Tibial nerve (tissue), 4 donors: Measurements from ENCODE around the gene C12orf57. TPM values are rescaled to one million over a fixed set of nuclear protein-coding genes. Genes with fewer than 3 reads are reported as not detected.

ENCODE experiments used
- DNase-seq, 2 donors: peaks; one replicate each; pipeline ENCODE4 v3.0.0-alpha.2; 2019; ENCODE audit warnings: low spot score in 2 of 2
- H3K27ac ChIP-seq, 4 donors: fragments of 200-600 bp; sonication (generic) in 3 of 4; one replicate each; pipeline ENCODE4 v1.5.1; 2017 to 2019; ENCODE audit warnings: mild to moderate bottlenecking in 1 of 4
- H3K27me3 ChIP-seq, 2 donors: fragments of 200-600 bp; sonication (generic) in 1 of 2; one replicate each; pipeline versions ENCODE4 v1.5.1 to v1.6.0; 2017 to 2019
- H3K36me3 ChIP-seq, 3 donors: fragments of 200-600 bp; sonication (generic); one replicate each; pipeline ENCODE4 v1.5.1; 2018 to 2019
- H3K4me1 ChIP-seq, 4 donors: fragments of 200-600 bp; sonication (generic) in 3 of 4; one replicate each; pipeline ENCODE4 v1.5.1; 2017 to 2019
- H3K4me3 ChIP-seq, 4 donors: fragments of 200-600 bp; sonication (generic) in 3 of 4; one replicate each; pipeline ENCODE4 v1.5.1; 2017 to 2019; ENCODE audit warnings: mild to moderate bottlenecking in 1 of 4, moderate library complexity in 1 of 4
- H3K9me3 ChIP-seq, 4 donors: fragments of 200-600 bp; sonication (generic) in 3 of 4; one replicate each; pipeline ENCODE4 v1.5.1; 2017 to 2019
- EP300 ChIP-seq, 2 donors: sonication (generic); formaldehyde crosslinking; IDR thresholded peaks; one replicate each; pipeline ENCODE4 v1.6.1; 2017; ENCODE audit warnings: antibody characterized with exemption in 2 of 2, mild to moderate bottlenecking in 1 of 2
- POLR2A ChIP-seq, 2 donors: fragments of 450-650 bp; IDR thresholded peaks; one replicate each; pipeline ENCODE4 v1.6.1; 2017; ENCODE audit warnings: antibody characterized with exemption in 2 of 2, mild to moderate bottlenecking in 2 of 2, moderate library complexity in 2 of 2
- WGBS, 2 donors: methylation state at CpG; one replicate each; pipeline ENCODE4 v1.1.5; 2018; 5-methylcytosine and 5-hydroxymethylcytosine counted together
- total RNA-seq, 4 donors: library from RNA; depleted of rRNA; stranded (reverse); fragments of >200 nt; gene quantifications; one replicate each; pipeline ENCODE4 v1.1.0, GENCODE V29; 2016
- TF ChIP-seq, protein P1 (sequence below), 5 experiments: fragments of 200-600 bp in 3 of 5; fragments of 450-650 bp in 2 of 5; sonication (generic) in 3 of 5; IDR thresholded peaks; one replicate each; pipeline ENCODE4 v1.5.1; 2016 to 2019; ENCODE audit warnings: antibody characterized with exemption in 5 of 5, mild to moderate bottlenecking in 3 of 5, moderate library complexity in 2 of 5

The C12orf57 gene
- total RNA-seq, 4 donors from 2014 or later = 569 to 764 (median 665) TPM

DNA sequence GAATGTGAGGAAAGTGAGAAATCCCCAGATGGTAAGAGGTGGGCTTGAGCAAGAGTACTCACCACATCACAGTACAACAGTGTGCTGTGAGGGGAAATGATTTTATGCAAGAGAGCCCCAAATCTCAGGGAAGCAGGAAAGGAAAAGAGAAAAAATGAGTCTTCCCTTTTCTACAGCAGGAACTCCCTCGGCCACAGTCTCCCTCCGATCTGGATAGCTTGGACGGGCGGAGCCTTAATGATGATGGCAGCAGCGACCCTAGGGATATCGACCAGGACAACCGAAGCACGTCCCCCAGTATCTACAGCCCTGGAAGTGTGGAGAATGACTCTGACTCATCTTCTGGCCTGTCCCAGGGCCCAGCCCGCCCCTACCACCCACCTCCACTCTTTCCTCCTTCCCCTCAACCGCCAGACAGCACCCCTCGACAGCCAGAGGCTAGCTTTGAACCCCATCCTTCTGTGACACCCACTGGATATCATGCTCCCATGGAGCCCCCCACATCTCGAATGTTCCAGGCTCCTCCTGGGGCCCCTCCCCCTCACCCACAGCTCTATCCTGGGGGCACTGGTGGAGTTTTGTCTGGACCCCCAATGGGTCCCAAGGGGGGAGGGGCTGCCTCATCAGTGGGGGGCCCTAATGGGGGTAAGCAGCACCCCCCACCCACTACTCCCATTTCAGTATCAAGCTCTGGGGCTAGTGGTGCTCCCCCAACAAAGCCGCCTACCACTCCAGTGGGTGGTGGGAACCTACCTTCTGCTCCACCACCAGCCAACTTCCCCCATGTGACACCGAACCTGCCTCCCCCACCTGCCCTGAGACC lies 8.2 kb upstream of the C12orf57 start:
- no peaks in the 10 kb centered on the region for H3K27me3 ChIP-seq
- TF ChIP-seq EP300 (IDR thresholded peaks at IDR 0.05) (no peak), POLR2A (IDR thresholded peaks at IDR 0.05) (no peak)
- H3K4me1 ChIP-seq = peaks cover 0 to 83% (median 35%) of the 10 kb centered on the region in 4 donors
- H3K36me3 ChIP-seq = peaks cover 0 to 49% (median 5%) of the 10 kb centered on the region in 3 donors
- no peak for DNase-seq
- 40 to 47% methylated on average over 14 of the region's 14 CpGs for WGBS, 2 donors
- H3K9me3 ChIP-seq = no peaks in the 10 kb centered on the region
- H3K4me3 ChIP-seq = no peak overlapping the region
- H3K27ac ChIP-seq = peak overlapping the region in 3 of 4 donors; percentile 22 to 74 (median 65)

DNA sequence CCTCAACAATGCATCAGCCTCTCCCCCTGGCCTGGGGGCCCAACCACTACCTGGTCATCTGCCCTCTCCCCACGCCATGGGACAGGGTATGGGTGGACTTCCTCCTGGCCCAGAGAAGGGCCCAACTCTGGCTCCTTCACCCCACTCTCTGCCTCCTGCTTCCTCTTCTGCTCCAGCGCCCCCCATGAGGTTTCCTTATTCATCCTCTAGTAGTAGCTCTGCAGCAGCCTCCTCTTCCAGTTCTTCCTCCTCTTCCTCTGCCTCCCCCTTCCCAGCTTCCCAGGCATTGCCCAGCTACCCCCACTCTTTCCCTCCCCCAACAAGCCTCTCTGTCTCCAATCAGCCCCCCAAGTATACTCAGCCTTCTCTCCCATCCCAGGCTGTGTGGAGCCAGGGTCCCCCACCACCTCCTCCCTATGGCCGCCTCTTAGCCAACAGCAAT lies 7.6 kb upstream of the C12orf57 start:
- H3K9me3 ChIP-seq = no peaks in the 10 kb centered on the region
- peak overlapping the region in 2 of 4 donors; percentile 74 to 91 for H3K27ac ChIP-seq
- H3K36me3 ChIP-seq = peaks cover 0 to 55% (median 5%) of the 10 kb centered on the region in 3 donors
- no peaks in the 10 kb centered on the region for H3K27me3 ChIP-seq
- DNase-seq = no peak
- WGBS, 2 donors = 76 to 88% methylated on average over 3 of the region's 3 CpGs
- H3K4me1 ChIP-seq = peaks cover 0 to 78% (median 32%) of the 10 kb centered on the region in 4 donors
- no peak overlapping the region for H3K4me3 ChIP-seq
- TF ChIP-seq, protein P1, sequence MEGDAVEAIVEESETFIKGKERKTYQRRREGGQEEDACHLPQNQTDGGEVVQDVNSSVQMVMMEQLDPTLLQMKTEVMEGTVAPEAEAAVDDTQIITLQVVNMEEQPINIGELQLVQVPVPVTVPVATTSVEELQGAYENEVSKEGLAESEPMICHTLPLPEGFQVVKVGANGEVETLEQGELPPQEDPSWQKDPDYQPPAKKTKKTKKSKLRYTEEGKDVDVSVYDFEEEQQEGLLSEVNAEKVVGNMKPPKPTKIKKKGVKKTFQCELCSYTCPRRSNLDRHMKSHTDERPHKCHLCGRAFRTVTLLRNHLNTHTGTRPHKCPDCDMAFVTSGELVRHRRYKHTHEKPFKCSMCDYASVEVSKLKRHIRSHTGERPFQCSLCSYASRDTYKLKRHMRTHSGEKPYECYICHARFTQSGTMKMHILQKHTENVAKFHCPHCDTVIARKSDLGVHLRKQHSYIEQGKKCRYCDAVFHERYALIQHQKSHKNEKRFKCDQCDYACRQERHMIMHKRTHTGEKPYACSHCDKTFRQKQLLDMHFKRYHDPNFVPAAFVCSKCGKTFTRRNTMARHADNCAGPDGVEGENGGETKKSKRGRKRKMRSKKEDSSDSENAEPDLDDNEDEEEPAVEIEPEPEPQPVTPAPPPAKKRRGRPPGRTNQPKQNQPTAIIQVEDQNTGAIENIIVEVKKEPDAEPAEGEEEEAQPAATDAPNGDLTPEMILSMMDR (IDR thresholded peaks at IDR 0.05) = no peak
- TF ChIP-seq POLR2A (IDR thresholded peaks at IDR 0.05) (no peak), EP300 (IDR thresholded peaks at IDR 0.05) (no peak)

DNA sequence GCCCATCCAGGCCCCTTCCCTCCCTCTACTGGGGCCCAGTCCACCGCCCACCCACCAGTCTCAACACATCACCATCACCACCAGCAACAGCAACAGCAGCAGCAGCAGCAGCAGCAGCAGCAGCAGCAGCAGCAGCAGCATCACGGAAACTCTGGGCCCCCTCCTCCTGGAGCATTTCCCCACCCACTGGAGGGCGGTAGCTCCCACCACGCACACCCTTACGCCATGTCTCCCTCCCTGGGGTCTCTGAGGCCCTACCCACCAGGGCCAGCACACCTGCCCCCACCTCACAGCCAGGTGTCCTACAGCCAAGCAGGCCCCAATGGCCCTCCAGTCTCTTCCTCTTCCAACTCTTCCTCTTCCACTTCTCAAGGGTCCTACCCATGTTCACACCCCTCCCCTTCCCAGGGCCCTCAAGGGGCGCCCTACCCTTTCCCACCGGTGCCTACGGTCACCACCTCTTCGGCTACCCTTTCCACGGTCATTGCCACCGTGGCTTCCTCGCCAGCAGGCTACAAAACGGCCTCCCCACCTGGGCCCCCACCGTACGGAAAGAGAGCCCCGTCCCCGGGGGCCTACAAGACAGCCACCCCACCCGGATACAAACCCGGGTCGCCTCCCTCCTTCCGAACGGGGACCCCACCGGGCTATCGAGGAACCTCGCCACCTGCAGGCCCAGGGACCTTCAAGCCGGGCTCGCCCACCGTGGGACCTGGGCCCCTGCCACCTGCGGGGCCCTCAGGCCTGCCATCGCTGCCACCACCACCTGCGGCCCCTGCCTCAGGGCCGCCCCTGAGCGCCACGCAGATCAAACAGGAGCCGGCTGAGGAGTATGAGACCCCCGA lies 7.0 kb upstream of the C12orf57 start:
- TF ChIP-seq, protein P1 (IDR thresholded peaks at IDR 0.05) = no peak
- TF ChIP-seq EP300 (IDR thresholded peaks at IDR 0.05) = peak in 1 of 2 donors; percentile 52
- Histone ChIP-seq H3K9me3 (no peaks in the 10 kb centered on the region), H3K4me3 (peak overlapping the region; percentile 60 to 80 (median 62)), H3K27ac (peak overlapping the region; percentile 91 to 96 (median 92)), H3K4me1 (peaks cover 0 to 78% (median 30%) of the 10 kb centered on the region in 4 donors), H3K27me3 (no peaks in the 10 kb centered on the region), H3K36me3 (peaks cover 0 to 62% (median 9%) of the 10 kb centered on the region in 3 donors)
- WGBS, 2 donors = 28 to 38% methylated on average over 20 to 31 of the region's 36 CpGs
- DNase-seq = no peak

DNA sequence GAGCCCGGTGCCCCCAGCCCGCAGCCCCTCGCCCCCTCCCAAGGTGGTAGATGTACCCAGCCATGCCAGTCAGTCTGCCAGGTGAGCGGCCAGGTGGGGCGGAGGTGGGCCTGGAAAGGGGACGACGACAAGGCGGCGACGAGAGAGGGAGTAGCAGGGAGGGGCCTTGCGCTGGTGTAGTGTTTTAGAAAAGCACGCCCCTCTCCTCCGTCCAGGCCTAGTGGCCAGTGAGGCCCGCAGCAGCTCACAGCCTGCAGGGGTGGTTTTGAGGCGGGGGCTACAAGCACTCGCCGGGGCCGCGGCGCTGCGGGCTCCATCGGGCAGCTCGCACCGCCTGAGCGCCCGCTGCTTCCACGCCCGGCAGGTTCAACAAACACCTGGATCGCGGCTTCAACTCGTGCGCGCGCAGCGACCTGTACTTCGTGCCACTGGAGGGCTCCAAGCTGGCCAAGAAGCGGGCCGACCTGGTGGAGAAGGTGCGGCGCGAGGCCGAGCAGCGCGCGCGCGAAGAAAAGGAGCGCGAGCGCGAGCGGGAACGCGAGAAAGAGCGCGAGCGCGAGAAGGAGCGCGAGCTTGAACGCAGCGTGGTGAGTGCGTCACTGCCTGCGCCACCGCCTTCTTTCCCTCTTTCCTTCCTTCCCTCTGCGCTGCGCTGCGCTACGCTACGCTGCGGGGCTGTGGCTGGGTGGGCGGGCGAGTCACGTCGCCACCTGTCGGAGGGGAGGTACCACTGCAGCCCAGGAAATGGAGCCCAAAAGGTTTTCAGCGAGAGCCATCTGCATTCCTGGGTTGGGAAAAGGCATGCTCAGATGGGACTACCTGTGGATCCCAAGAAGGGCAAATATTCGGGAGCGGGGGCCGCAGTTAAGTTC lies 6.1 kb upstream of the C12orf57 start:
- Histone ChIP-seq H3K4me1 (peaks cover 0 to 74% (median 27%) of the 10 kb centered on the region in 4 donors), H3K9me3 (no peaks in the 10 kb centered on the region), H3K4me3 (peak overlapping the region; percentile 60 to 80 (median 62)), H3K27me3 (no peaks in the 10 kb centered on the region), H3K27ac (peak overlapping the region; percentile 91 to 96 (median 92)), H3K36me3 (peaks cover 0 to 64% (median 9%) of the 10 kb centered on the region in 3 donors)
- DNase-seq = peak; percentile 78 to 80
- TF ChIP-seq POLR2A (IDR thresholded peaks at IDR 0.05) = peak; percentile 44 to 91
- TF ChIP-seq, protein P1 (IDR thresholded peaks at IDR 0.05) = peak; percentile 95 to 98 (median 97)
- TF ChIP-seq EP300 (IDR thresholded peaks at IDR 0.05) = peak; percentile 55 to 100
- WGBS, 2 donors = 0 to 1% methylated on average over 36 to 56 of the region's 80 CpGs
